Mesendoderm (in vitro differentiated cells): Measurements from ENCODE around the gene PTMA.
A peak's percentile ranks its signal among the peaks of the same experiment; 100 is the strongest.

Source experiments
- DNase-seq: peaks from one replicate; pipeline ENCODE4 v3.0.0; 2013
- H2AK5ac ChIP-seq: 2 replicates; pipeline ENCODE4 v1.6.1; 2013; ENCODE audit warnings: low read length, inconsistent platforms
- H2BK120ac ChIP-seq: 2 replicates; pipeline ENCODE4 v1.6.1; 2013; ENCODE audit warnings: low read depth, mild to moderate bottlenecking, low read length, moderate library complexity, mixed read lengths
- H2BK15ac ChIP-seq: replicated peaks from 2 replicates; pipeline ENCODE4 v1.6.1; 2013; ENCODE audit warnings: low read depth, mild to moderate bottlenecking, moderate library complexity
- H2BK5ac ChIP-seq: 2 replicates; pipeline ENCODE4 v1.6.1; 2013; ENCODE audit warnings: low read length, inconsistent platforms
- H3K18ac ChIP-seq: 2 replicates; pipeline ENCODE4 v1.6.1; 2013; ENCODE audit warnings: mild to moderate bottlenecking, low read length, mixed read lengths
- H3K23ac ChIP-seq: one replicate; pipeline ENCODE4 v1.6.1; 2013; ENCODE audit warnings: low read length
- H3K27ac ChIP-seq: 2 replicates; pipeline ENCODE4 v1.5.1; 2013; ENCODE audit warnings: low read depth, mild to moderate bottlenecking, inconsistent platforms, low read length, moderate library complexity
- H3K27me3 ChIP-seq: 2 replicates; pipeline ENCODE4 v1.6.1; 2013; ENCODE audit warnings: low read length, control low read depth, mild to moderate bottlenecking, inconsistent platforms; ENCODE audit not compliant: insufficient read depth, poor library complexity
- H3K36me3 ChIP-seq: 2 replicates; pipeline ENCODE4 v1.6.1; 2013; ENCODE audit warnings: low read length, inconsistent platforms; ENCODE audit not compliant: control insufficient read depth, insufficient read depth
- H3K4ac ChIP-seq: one replicate; pipeline ENCODE4 v1.6.1; 2013; ENCODE audit warnings: low read depth, mild to moderate bottlenecking, low read length, moderate library complexity
- H3K4me1 ChIP-seq: 2 replicates; pipeline ENCODE4 v1.6.1; 2013; ENCODE audit warnings: low read depth, low read length, inconsistent platforms; ENCODE audit not compliant: control insufficient read depth
- H3K4me2 ChIP-seq: 2 replicates; pipeline ENCODE4 v1.6.1; 2013; ENCODE audit warnings: low read length
- H3K4me3 ChIP-seq: 2 replicates; pipeline ENCODE4 v1.5.1; 2013; ENCODE audit warnings: mild to moderate bottlenecking, low read length
- H3K56ac ChIP-seq: one replicate; pipeline ENCODE4 v1.6.1; 2013; ENCODE audit warnings: low read length
- H3K79me1 ChIP-seq: 2 replicates; pipeline ENCODE4 v1.6.1; 2013; ENCODE audit warnings: low read length, inconsistent platforms
- H3K79me2 ChIP-seq: 2 replicates; pipeline ENCODE4 v1.6.1; 2013; ENCODE audit warnings: mild to moderate bottlenecking, low read length; ENCODE audit not compliant: control insufficient read depth, insufficient read depth
- H3K9ac ChIP-seq: 2 replicates; pipeline ENCODE4 v1.6.1; 2013; ENCODE audit warnings: low read length, inconsistent platforms
- H4K5ac ChIP-seq: one replicate; pipeline ENCODE4 v1.6.1; 2013; ENCODE audit warnings: low read length
- H4K8ac ChIP-seq: one replicate; pipeline ENCODE4 v1.6.1; 2013; ENCODE audit warnings: low read depth, mild to moderate bottlenecking, control low read depth, low read length, moderate library complexity
- WGBS: extraction: QIAGEN DNeasy Blood & Tissue Kit; methylation state at CpG from one replicate; pipeline ENCODE4 v1.1.7; 2013; ENCODE audit warnings: low lambda C conversion rate, missing lambda C conversion rate; ENCODE audit not compliant: insufficient coverage; ENCODE audit errors: extremely low coverage; 5-methylcytosine and 5-hydroxymethylcytosine counted together

PTMA gene

GRCh38 chr2:231708773-231709635, 679 bp downstream of the PTMA start:
- Histone ChIP-seq H3K4me2 (no peak overlapping the region), H3K79me1 (peaks cover 9% of the 10 kb centered on the region), H3K56ac (peak overlapping the region; percentile 98), H3K4ac (peak overlapping the region; percentile 96), H3K23ac (peak overlapping the region; percentile 29), H3K18ac (peak overlapping the region; percentile 99), H2BK15ac (no peak overlapping the region), H3K9ac (peak overlapping the region; percentile 99), H3K79me2 (peaks cover 53% of the 10 kb centered on the region), H2BK5ac (peak overlapping the region; percentile 73), H3K4me1 (peaks cover 5% of the 10 kb centered on the region), H2AK5ac (no peak overlapping the region), H3K27me3 (no peaks in the 10 kb centered on the region), H3K4me3 (peak overlapping the region; percentile 99), H2BK120ac (peak overlapping the region; percentile 47), H4K5ac (no peak overlapping the region), H3K36me3 (peaks cover 19% of the 10 kb centered on the region), H3K27ac (peak overlapping the region; percentile 88), H4K8ac (no peak overlapping the region)
- no CpG with 5 or more reads among the region's 118 CpGs for WGBS
- peak; percentile 51 for DNase-seq

DNA sequence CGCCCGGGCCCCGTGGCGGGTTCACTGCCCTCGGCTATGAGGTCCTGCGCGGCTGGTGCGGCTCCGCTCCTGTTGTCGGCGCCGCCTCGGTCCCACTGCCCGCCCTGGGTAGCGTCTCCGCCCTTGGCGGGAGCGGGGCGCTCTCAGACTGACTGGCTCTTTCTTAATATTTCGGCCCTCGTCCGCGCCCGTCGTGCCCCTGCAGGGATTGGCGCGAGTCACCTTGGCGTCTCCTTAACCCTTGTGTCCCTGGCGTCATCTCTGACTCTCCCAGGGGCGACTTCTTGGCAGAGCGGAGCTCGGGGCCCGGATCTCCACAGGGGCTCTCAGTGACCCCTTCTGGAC, 1.3 kb downstream of the PTMA start:
- Histone ChIP-seq H2BK15ac (no peak overlapping the region), H2AK5ac (no peak overlapping the region), H3K79me2 (peaks cover 53% of the 10 kb centered on the region), H4K8ac (no peak overlapping the region), H3K27me3 (no peaks in the 10 kb centered on the region), H3K4ac (peak overlapping the region; percentile 50), H3K23ac (peak overlapping the region; percentile 98), H3K79me1 (peaks cover 9% of the 10 kb centered on the region), H2BK5ac (peak overlapping the region; percentile 45), H3K27ac (peak overlapping the region; percentile 88), H3K18ac (peak overlapping the region; percentile 99), H4K5ac (no peak overlapping the region), H2BK120ac (no peak overlapping the region), H3K56ac (peak overlapping the region; percentile 98), H3K4me3 (peak overlapping the region; percentile 99), H3K4me2 (peak overlapping the region; percentile 22), H3K4me1 (peaks cover 5% of the 10 kb centered on the region), H3K9ac (peak overlapping the region; percentile 99), H3K36me3 (peaks cover 19% of the 10 kb centered on the region)
- WGBS = no CpG with 5 or more reads among the region's 33 CpGs
- DNase-seq = no peak

GRCh38 chr2:231709981-231710798, 1.9 kb downstream of the PTMA start:
- Histone ChIP-seq H2BK5ac (peak overlapping the region; percentile 55), H3K23ac (peak overlapping the region; percentile 98), H3K56ac (peak overlapping the region; percentile 98), H3K18ac (peak overlapping the region; percentile 99), H3K9ac (peak overlapping the region; percentile 99), H3K4me3 (peak overlapping the region; percentile 99), H3K4ac (peak overlapping the region; percentile 50), H3K36me3 (peaks cover 19% of the 10 kb centered on the region), H2BK15ac (no peak overlapping the region), H2AK5ac (no peak overlapping the region), H2BK120ac (no peak overlapping the region), H3K27me3 (no peaks in the 10 kb centered on the region), H3K79me2 (peaks cover 53% of the 10 kb centered on the region), H4K8ac (no peak overlapping the region), H4K5ac (no peak overlapping the region), H3K4me2 (peak overlapping the region; percentile 83), H3K4me1 (peaks cover 7% of the 10 kb centered on the region), H3K79me1 (peaks cover 7% of the 10 kb centered on the region), H3K27ac (peak overlapping the region; percentile 88)
- no CpG with 5 or more reads among the region's 105 CpGs for WGBS
- peak; percentile 87 for DNase-seq

- Histone ChIP-seq H4K5ac (no peak overlapping the region), H3K23ac (peak overlapping the region; percentile 66), H3K4ac (no peak overlapping the region), H3K27ac (peak overlapping the region; percentile 25), H2BK120ac (no peak overlapping the region), H3K4me3 (peak overlapping the region; percentile 99), H3K79me1 (peaks cover 9% of the 10 kb centered on the region), H3K56ac (peak overlapping the region; percentile 98), H3K27me3 (no peaks in the 10 kb centered on the region), H2BK15ac (no peak overlapping the region), H3K79me2 (peaks cover 51% of the 10 kb centered on the region), H2BK5ac (no peak overlapping the region), H3K9ac (peak overlapping the region; percentile 99), H3K36me3 (peaks cover 21% of the 10 kb centered on the region), H4K8ac (no peak overlapping the region), H2AK5ac (no peak overlapping the region), H3K18ac (peak overlapping the region; percentile 42), H3K4me1 (peaks cover 7% of the 10 kb centered on the region), H3K4me2 (peak overlapping the region; percentile 83)
- peak; percentile 45 for DNase-seq
- no CpG with 5 or more reads among the region's 43 CpGs for WGBS
These were observed 2.7 kb downstream of the PTMA start for GRCh38 chr2:231710799-231711676.

- Histone ChIP-seq H2AK5ac (no peak overlapping the region), H3K9ac (peak overlapping the region; percentile 99), H3K4ac (no peak overlapping the region), H3K27me3 (no peaks in the 10 kb centered on the region), H4K5ac (no peak overlapping the region), H3K56ac (peak overlapping the region; percentile 98), H3K79me1 (peaks cover 8% of the 10 kb centered on the region), H2BK5ac (no peak overlapping the region), H2BK15ac (no peak overlapping the region), H3K4me3 (peak overlapping the region; percentile 99), H3K18ac (no peak overlapping the region), H3K27ac (peak overlapping the region; percentile 43), H2BK120ac (no peak overlapping the region), H3K4me2 (peak overlapping the region; percentile 83), H3K4me1 (peaks cover 7% of the 10 kb centered on the region), H3K23ac (peak overlapping the region; percentile 80), H3K36me3 (peaks cover 21% of the 10 kb centered on the region), H3K79me2 (peaks cover 51% of the 10 kb centered on the region), H4K8ac (no peak overlapping the region)
- WGBS = no CpG with 5 or more reads among the region's 9 CpGs
- no peak for DNase-seq
These were observed 3.5 kb downstream of the PTMA start for GRCh38 chr2:231711677-231712450.
